HEK293 (cell line): ENCODE measurements around the gene ADSL.
A peak's percentile ranks its signal among the peaks of the same experiment; 100 is the strongest.

Experiments used
- CTCF ChIA-PET: fragments of 350-600 bp; formaldehyde crosslinking; extraction: SDS; loops from one replicate; lab custom pipeline; 2021; ENCODE audit warnings: antibody characterized with exemption; lab: Yijun Ruan, JAX
- POLR2A ChIA-PET: fragments of 300-600 bp; formaldehyde crosslinking; extraction: SDS; loops from one replicate; lab custom pipeline; 2020; ENCODE audit warnings: antibody characterized with exemption, inconsistent platforms; lab: Yijun Ruan, JAX
- H3K27ac ChIP-seq: fragments of 200-500 bp; sonication (Bioruptor generic); 2 replicates; pipeline ENCODE4 v1.5.1; 2014; ENCODE audit warnings: low read depth, low read length, control low read depth, inconsistent platforms; ENCODE audit errors: extremely low read depth
- H3K36me3 ChIP-seq, 2 experiments: fragments of 200-500 bp in 1 of 2; sonication (Bioruptor generic) in 1 of 2; 1 replicate in 1 of 2; 2 replicates in 1 of 2; pipeline ENCODE4 v1.5.1; 2014 to 2017; ENCODE audit warnings: inconsistent platforms in 2 of 2, low read length in 2 of 2; ENCODE audit not compliant: control insufficient read depth in 2 of 2, insufficient read depth in 1 of 2
- H3K4me1 ChIP-seq: fragments of 200-500 bp; sonication (Bioruptor generic); 2 replicates; pipeline ENCODE4 v1.5.1; 2014; ENCODE audit warnings: mild to moderate bottlenecking, low read length, inconsistent platforms; ENCODE audit not compliant: control insufficient read depth, insufficient read depth
- H3K4me3 ChIP-seq: 2 replicates; pipeline ENCODE4 v1.5.1; 2011; ENCODE audit warnings: low read depth, mild to moderate bottlenecking, control low read depth, low read length, moderate library complexity
- H3K9me3 ChIP-seq: fragments of 200-500 bp; sonication (Bioruptor generic); 2 replicates; pipeline ENCODE4 v1.5.1; 2014; ENCODE audit warnings: low read depth, low read length, inconsistent platforms; ENCODE audit not compliant: control insufficient read depth, insufficient read depth
- EGR2 ChIP-seq: fragments of 450-650 bp; formaldehyde crosslinking; IDR thresholded peaks from 2 replicates; pipeline ENCODE4 v1.5.1; 2016; ENCODE audit warnings: low read depth, missing biosample characterization, missing genetic modification characterization
- FEZF1 ChIP-seq: fragments of 450-650 bp; formaldehyde crosslinking; IDR thresholded peaks from 2 replicates; pipeline ENCODE4 v1.5.1; 2016; ENCODE audit warnings: missing biosample characterization, missing genetic modification characterization
- KLF1 ChIP-seq: fragments of 450-650 bp; formaldehyde crosslinking; IDR thresholded peaks from 2 replicates; pipeline ENCODE4 v1.5.1; 2016; ENCODE audit warnings: missing biosample characterization, missing genetic modification characterization
- MYNN ChIP-seq: fragments of 450-650 bp; formaldehyde crosslinking; IDR thresholded peaks from 2 replicates; pipeline ENCODE4 v1.5.1; 2016; ENCODE audit warnings: missing biosample characterization, missing genetic modification characterization, borderline replicate concordance
- PRDM1 ChIP-seq: fragments of 450-650 bp; formaldehyde crosslinking; IDR thresholded peaks from 2 replicates; pipeline ENCODE4; 2016; ENCODE audit warnings: missing biosample characterization, missing genetic modification characterization
- SCRT1 ChIP-seq: fragments of 450-650 bp; formaldehyde crosslinking; IDR thresholded peaks from 2 replicates; pipeline ENCODE4 v1.5.1; 2016; ENCODE audit warnings: missing biosample characterization, missing genetic modification characterization, borderline replicate concordance
- TCF7L2 ChIP-seq: IDR thresholded peaks from 2 replicates; pipeline ENCODE4 v1.6.1; 2011; ENCODE audit warnings: low read depth, mild to moderate bottlenecking, inconsistent platforms, low read length, moderate library complexity, borderline replicate concordance
- ZBTB20 ChIP-seq: fragments of 450-650 bp; formaldehyde crosslinking; IDR thresholded peaks from 2 replicates; pipeline ENCODE4 v1.5.1; 2016; ENCODE audit warnings: missing biosample characterization, missing genetic modification characterization
- ZNF146 ChIP-seq: fragments of 450-650 bp; formaldehyde crosslinking; IDR thresholded peaks from 2 replicates; pipeline ENCODE4 v1.5.1; 2016; ENCODE audit warnings: missing biosample characterization, missing genetic modification characterization
- ZNF157 ChIP-seq: fragments of 450-650 bp; formaldehyde crosslinking; IDR thresholded peaks from 2 replicates; pipeline ENCODE4 v1.5.1; 2016; ENCODE audit warnings: missing biosample characterization, missing genetic modification characterization
- ZNF169 ChIP-seq: fragments of 450-650 bp; formaldehyde crosslinking; IDR thresholded peaks from 2 replicates; pipeline ENCODE4 v1.5.1; 2016; ENCODE audit warnings: missing biosample characterization, missing genetic modification characterization
- ZNF341 ChIP-seq: fragments of 450-650 bp; formaldehyde crosslinking; IDR thresholded peaks from 2 replicates; pipeline ENCODE4; 2016; ENCODE audit warnings: low read depth, missing biosample characterization, missing genetic modification characterization
- ZNF549 ChIP-seq: fragments of 450-650 bp; IDR thresholded peaks from 2 replicates; pipeline ENCODE4 v1.5.1; 2018; ENCODE audit warnings: missing biosample characterization, missing genetic modification characterization, mild to moderate bottlenecking, inconsistent platforms, moderate library complexity
- ZNF621 ChIP-seq: fragments of 450-650 bp; formaldehyde crosslinking; IDR thresholded peaks from 2 replicates; pipeline ENCODE4 v1.5.1; 2017; ENCODE audit warnings: missing biosample characterization, missing genetic modification characterization
- ZNF629 ChIP-seq: fragments of 450-650 bp; formaldehyde crosslinking; IDR thresholded peaks from 2 replicates; pipeline ENCODE4 v1.5.1; 2017; ENCODE audit warnings: missing biosample characterization, missing genetic modification characterization
- ZNF660 ChIP-seq: fragments of 450-650 bp; IDR thresholded peaks from 2 replicates; pipeline ENCODE4 v1.5.1; 2018; ENCODE audit warnings: missing biosample characterization, mild to moderate bottlenecking, missing genetic modification characterization
- ZNF747 ChIP-seq: fragments of 450-650 bp; formaldehyde crosslinking; IDR thresholded peaks from 2 replicates; pipeline ENCODE4 v1.5.1; 2016; ENCODE audit warnings: missing biosample characterization, missing genetic modification characterization

The ADSL gene

GRCh38 chr22:40324468-40325305 lies 21.6 kb upstream of the ADSL start:
- peaks cover 11% of the 10 kb centered on the region; the same call in 1 of the 2 replicates for H3K4me1 ChIP-seq
- POLR2A ChIA-PET = no interaction called here
- H3K27ac ChIP-seq = no peak overlapping the region
- CTCF ChIA-PET = interaction anchor here (0.8 to 1.9 kb wide), 2 partner anchors 23 to 59 kb away, joined by 4 to 5 read pairs; no protein-coding TSS in a partner anchor
- no peak overlapping the region for H3K4me3 ChIP-seq
- H3K36me3 ChIP-seq = peaks cover 15 to 48% of the 10 kb centered on the region in 2 experiments
- no peak for TF ChIP-seq ZNF747 (tag by site-specific recombination)
- no peak for TF ChIP-seq ZNF157
- TF ChIP-seq MYNN = no peak
- no peak for TF ChIP-seq TCF7L2
- TF ChIP-seq FEZF1 (tag by site-specific recombination) = no peak
- no peak for TF ChIP-seq ZNF629 (tag by site-specific recombination)
- no peak for TF ChIP-seq PRDM1 (tag by site-specific recombination)
- TF ChIP-seq ZNF549 (tag by site-specific recombination) = no peak
- no peak for TF ChIP-seq SCRT1 (tag by site-specific recombination)
- no peak for TF ChIP-seq ZNF169
- no peak for TF ChIP-seq ZNF660 (tag by site-specific recombination)
- no peak for TF ChIP-seq ZNF621 (tag by site-specific recombination)
- TF ChIP-seq KLF1 (tag by site-specific recombination) = no peak
- TF ChIP-seq ZNF341 (tag by site-specific recombination) = no peak
- TF ChIP-seq, all 188 proteins: peak for 0
- H3K9me3 ChIP-seq = no peaks in the 10 kb centered on the region

GRCh38 chr22:40325315-40325714 lies 21.0 kb upstream of the ADSL start:
- ChIA-PET POLR2A (interaction anchor here (1.0 kb wide), 1 partner anchor 281 kb away, joined by 3 read pairs; no protein-coding TSS in a partner anchor), CTCF (no interaction called here)
- H3K4me3 ChIP-seq = no peak overlapping the region
- H3K9me3 ChIP-seq = no peaks in the 10 kb centered on the region
- no peak overlapping the region for H3K27ac ChIP-seq
- H3K36me3 ChIP-seq = peaks cover 15 to 45% of the 10 kb centered on the region in 2 experiments
- peaks cover 11% of the 10 kb centered on the region; the same call in 1 of the 2 replicates for H3K4me1 ChIP-seq
- no peak for TF ChIP-seq ZNF146 (tag by site-specific recombination)
- 0 out of 2 replicates have a peak, but pooled peaks have one; percentile 19 for TF ChIP-seq EGR2 (tag by site-specific recombination)

- Histone ChIP-seq H3K4me3 (no peak overlapping the region), H3K9me3 (no peaks in the 10 kb centered on the region), H3K36me3 (peaks cover 8 to 32% of the 10 kb centered on the region in 2 experiments), H3K4me1 (peaks cover 11% of the 10 kb centered on the region; the same call in 1 of the 2 replicates), H3K27ac (no peak overlapping the region)
- CTCF ChIA-PET = interaction anchor here (1.3 kb wide), 1 partner anchor 572 kb away, joined by 5 read pairs; no protein-coding TSS in a partner anchor
- POLR2A ChIA-PET = interaction anchor here (1.5 kb wide), 1 partner anchor 19 kb away, joined by 9 read pairs; the partner anchor contains the start of gene ADSL
- peak; percentile 33; the same call in 1 of the 2 replicates for TF ChIP-seq ZBTB20 (tag by site-specific recombination)
- TF ChIP-seq ZNF747 (tag by site-specific recombination) = no peak
Measured at GRCh38 chr22:40326905-40327735, 19.2 kb upstream of the ADSL start.
